DND-41 (cell line): Measurements from ENCODE around the gene PAH.

Source experiments
- CTCF ChIP-seq: IDR thresholded peaks from 2 replicates; pipeline ENCODE4 v1.5.1; 2012; ENCODE audit warnings: borderline replicate concordance, low read length, moderate library complexity, mild to moderate bottlenecking; ENCODE audit not compliant: poor library complexity, severe bottlenecking; ENCODE audit errors: extremely low read depth
- EZH2 ChIP-seq: IDR thresholded peaks from 3 replicates; pipeline ENCODE4 v1.6.1; 2012; ENCODE audit warnings: borderline replicate concordance, low read depth, mild to moderate bottlenecking, moderate library complexity, low read length, inconsistent platforms; ENCODE audit not compliant: severe bottlenecking

GRCh38 chr12:102910792-102911191 lies 6.3 kb downstream of the PAH start:
- TF ChIP-seq EZH2 (no peak), CTCF (no peak)
